CD4-positive, alpha-beta T cell treated with Interleukin-17A for 4 hours (primary cell): ENCODE data around the gene TBC1D9.
A peak's percentile ranks its signal among the peaks of the same experiment; 100 is the strongest.

Experiments used
- DNase-seq: peaks from one replicate; pipeline ENCODE4 v3.0.0-alpha.2; 2020; ENCODE audit warnings: mixed read lengths

TBC1D9 gene

GRCh38 chr4:140644470-140645185, 111.6 kb downstream of the TBC1D9 start:
- no peak for DNase-seq

GRCh38 chr4:140643571-140644055, 112.6 kb downstream of the TBC1D9 start:
- DNase-seq, result no peak

GRCh38 chr4:140642674-140643437, 113.3 kb downstream of the TBC1D9 start:
- DNase-seq, result no peak

- no peak for DNase-seq
Observed at GRCh38 chr4:140641789-140642439, 114.3 kb downstream of the TBC1D9 start.

GRCh38 chr4:140641105-140641555, 115.1 kb downstream of the TBC1D9 start:
- DNase-seq, result no peak

GRCh38 chr4:140640150-140640748, 115.9 kb downstream of the TBC1D9 start:
- no peak for DNase-seq

GRCh38 chr4:140639066-140639465, 117.1 kb downstream of the TBC1D9 start:
- DNase-seq, result no peak

GRCh38 chr4:140637836-140638235, 118.3 kb downstream of the TBC1D9 start:
- DNase-seq, result peak; percentile 27

- no peak for DNase-seq
Observed at GRCh38 chr4:140635606-140636005, 120.6 kb downstream of the TBC1D9 start.

- no peak for DNase-seq
Observed at GRCh38 chr4:140633951-140634350, 122.2 kb downstream of the TBC1D9 start.

- no peak for DNase-seq
Observed at GRCh38 chr4:140633124-140633523, 123.1 kb downstream of the TBC1D9 start.

- DNase-seq, result no peak
Observed at GRCh38 chr4:140630246-140630645, 125.9 kb downstream of the TBC1D9 start.

- DNase-seq, result no peak
Observed at GRCh38 chr4:140628016-140628415, 128.2 kb downstream of the TBC1D9 start.

GRCh38 chr4:140626661-140627376, 129.4 kb downstream of the TBC1D9 start:
- DNase-seq, result no peak

- no peak for DNase-seq
Observed at GRCh38 chr4:140622333-140622958, 133.7 kb downstream of the TBC1D9 start.

- no peak for DNase-seq
Observed at GRCh38 chr4:140621161-140621560, 135.0 kb downstream of the TBC1D9 start.

- DNase-seq, result no peak
Observed at GRCh38 chr4:140617499-140618248, 138.5 kb downstream of the TBC1D9 start.

GRCh38 chr4:140615451-140615850, 140.7 kb downstream of the TBC1D9 start:
- no peak for DNase-seq

GRCh38 chr4:140612357-140612756, 143.8 kb downstream of the TBC1D9 start:
- no peak for DNase-seq

GRCh38 chr4:140611854-140612253, 144.3 kb downstream of the TBC1D9 start:
- no peak for DNase-seq
